NCI-H446 treated with DMSO at 0.1 percent for 48 hours (cell line): ENCODE measurements around the gene ERN1.
A peak's percentile ranks its signal among the peaks of the same experiment; 100 is the strongest.

Experiments
- DNase-seq: peaks from one replicate; lab custom pipeline; 2025; lab: John Stamatoyannopoulos, UW

ERN1 gene

DNA sequence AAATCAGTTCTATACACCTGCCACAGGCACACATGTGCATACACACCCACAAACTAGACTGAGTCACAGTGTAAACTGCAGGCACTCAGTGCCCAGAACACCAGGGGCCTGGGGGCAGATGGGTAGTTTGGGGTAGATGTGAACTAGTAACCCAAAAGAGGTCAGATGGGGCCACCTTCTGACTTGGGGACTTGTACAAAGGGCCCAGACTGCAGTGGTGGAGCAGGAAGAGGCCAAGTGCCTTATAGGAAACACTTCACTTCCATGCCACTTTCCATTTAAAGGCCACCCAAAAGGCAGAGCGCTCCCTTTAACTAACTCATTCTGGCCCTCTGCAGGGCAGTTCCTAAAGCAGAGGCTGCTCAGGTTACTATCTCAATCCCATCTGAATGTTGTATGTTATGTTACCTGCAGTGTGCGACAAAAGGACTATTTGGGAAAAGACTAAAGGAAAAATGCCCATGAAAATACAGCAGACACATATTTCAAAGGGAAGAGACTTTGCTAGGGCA lies 27.8 kb upstream of the ERN1 start:
- no peak for DNase-seq

DNA sequence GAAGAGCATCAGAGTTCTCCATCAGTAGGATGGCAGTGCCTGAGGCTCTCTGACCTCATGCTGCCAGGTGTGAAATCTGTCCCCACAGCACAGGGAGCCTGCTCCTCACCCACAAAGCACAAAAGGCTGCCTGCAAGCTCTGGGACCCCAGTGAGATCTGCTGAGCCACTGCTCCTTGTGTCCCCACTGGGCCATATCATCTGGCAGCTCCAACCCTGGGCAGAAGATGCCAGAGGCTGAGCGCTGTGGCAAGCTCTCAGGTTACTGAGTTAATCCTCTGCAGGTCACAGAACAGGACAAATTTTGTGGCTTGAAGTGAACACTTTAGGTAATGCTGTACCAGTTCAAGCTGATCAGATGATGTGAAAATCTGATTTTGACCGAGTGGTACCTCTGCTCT lies 26.7 kb upstream of the ERN1 start:
- DNase-seq, result no peak

DNA sequence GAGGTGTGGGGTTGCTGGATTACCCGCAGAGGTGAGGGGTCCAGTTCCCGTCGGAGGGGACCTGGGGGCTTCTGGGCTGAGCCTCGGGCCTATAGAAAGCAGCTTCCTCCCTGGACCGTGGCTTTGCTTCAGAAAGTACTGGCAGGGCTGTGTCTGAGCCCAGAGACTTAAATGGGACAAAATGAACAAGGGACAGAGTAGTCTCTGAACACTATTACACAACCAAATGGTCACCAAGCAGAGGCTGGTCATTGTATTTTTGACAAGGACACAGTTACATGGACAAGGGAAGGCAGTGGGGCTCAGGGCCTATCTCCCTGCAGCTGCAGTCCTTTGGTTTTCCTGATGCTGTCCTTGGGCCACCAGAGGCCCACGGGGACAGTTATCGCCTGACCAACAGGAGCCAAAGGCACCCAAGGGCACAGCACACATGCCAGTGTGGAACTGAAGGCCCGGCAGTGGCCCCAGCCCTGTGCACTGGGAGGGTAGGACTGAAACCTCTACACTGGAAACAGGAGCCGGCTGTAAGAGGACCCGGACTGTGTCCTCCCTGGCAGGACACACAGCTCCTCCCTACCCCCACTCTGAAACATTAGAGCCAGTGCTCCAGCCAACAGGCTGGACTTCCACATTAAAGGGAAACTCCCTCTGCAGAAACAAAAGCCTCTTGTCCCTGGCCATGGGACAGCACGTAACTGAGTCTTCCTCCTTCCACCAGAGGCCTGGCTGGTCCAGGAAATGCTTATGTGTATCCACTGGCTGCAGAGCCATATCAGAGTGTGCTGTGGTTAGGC lies 26.0 kb upstream of the ERN1 start:
- DNase-seq, result no peak

DNA sequence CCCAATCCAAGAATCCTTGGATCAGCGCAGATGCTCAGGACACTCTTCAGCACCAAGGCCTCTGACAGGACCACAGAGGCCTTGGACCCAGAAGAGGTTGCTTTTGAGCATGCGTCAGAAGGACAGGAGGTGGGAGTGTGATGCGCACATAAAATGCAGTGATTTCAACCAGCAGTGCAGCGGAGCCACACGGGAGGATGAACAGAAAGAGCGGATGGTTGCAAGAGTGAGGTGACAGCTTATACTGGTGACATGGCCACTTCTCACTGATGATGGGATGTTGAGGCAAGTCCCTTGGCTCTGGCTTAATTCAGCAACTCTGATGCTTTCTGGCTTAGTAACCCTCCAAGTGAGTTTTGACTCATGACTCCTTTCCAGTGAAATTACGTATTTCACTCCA lies 25.2 kb upstream of the ERN1 start:
- DNase-seq, result no peak

DNA sequence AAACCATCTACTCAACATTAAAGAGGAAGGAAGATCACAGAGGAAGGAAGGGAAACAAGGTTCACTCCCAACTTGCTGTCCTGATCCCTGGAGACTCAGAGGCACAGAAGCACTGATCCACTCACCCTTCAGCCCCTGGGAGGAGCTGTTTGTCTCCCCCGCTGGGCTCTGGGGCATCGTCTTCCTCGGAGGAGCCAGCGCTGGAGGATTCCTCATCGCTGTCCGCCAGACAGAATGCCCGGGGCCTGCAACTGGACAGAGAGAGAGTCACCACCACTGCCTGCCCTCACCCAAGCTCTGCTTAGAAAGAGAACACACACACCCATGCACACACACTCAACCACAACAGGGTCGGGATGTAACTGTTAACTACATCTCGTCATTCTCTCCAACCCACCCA lies 24.8 kb upstream of the ERN1 start:
- DNase-seq, result no peak

DNA sequence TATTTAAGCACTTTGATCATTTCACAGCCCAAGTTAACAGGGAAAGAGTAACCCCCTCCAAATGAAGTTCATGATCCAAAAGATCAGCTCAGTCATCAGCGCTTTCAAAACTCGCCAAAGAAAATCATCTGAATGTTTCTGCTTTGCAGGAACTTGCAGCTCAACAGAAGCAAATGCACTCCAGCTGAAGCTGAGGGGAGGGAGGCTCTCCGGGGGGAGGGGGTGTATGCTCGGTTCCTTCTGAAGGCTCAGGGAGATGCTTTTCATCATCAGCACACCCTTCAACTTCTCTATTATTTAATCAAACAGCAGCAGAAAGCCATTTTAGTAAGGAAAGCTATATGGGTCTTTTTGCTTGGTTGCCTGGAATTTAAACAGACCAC lies 24.4 kb upstream of the ERN1 start:
- no peak for DNase-seq

DNA sequence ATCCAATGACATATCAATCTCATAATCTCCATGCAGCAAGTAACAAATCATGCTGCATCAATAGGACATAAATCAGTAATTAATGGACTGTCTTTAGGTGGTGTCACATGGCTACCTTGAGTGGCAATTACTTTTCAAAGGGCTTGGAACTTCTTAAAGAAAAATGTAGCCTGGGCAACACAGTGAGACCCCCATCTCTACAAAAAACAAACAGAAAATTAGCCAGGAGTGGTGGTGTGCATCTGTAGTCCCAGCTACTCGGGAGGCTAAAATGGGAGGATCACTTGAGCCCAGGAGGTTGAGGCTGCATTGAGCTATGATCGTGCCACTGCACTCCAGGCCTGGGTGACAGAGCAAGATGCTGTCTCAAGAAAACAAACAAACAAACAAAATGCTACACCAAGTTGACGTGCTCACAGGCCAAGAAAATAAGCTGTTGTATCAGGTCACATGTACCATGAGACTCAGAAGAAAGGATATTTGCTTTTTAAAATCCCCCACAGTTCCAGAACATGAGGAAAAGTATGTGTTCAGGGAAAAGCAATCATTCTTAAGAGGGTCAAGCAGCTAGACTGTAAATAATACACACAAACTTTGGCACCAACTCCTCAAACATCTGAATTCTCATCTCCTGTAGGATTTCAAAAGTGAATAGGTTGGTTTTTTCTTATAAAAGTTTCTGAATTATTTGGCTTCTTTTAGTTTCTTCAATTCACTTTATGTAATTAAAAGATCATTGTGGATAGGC lies 23.8 kb upstream of the ERN1 start:
- no peak for DNase-seq

DNA sequence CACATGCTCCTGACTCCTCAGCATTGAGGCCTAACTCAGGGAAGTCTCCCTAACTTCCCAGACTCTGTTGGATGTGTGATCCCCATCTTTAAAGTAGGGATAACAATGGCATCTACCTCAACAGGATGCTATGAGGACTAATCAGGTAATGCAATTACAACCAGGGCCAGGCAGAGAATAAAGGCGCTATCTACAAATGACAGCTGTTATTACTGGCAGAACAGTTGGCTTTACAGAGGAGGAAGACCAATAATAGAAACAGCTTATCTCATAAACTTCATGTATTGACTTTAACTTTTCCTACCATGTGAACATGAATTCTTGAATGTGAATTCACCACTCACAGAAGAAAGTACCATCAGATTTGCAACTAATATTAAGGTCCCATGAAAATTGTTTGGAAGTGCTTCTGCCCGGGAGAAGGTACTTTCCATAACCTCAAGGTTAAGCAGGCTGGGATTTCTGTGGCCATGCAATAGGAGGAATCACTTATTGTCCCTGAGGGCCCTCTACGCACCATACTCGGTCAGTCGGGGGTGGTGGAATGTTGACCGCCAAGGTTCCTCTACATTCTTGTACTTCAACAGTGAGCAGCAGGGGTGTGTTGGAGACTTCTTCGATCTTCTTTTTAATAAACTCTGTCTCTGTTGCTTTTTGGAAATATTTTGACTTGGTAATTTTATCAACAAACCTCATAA lies 22.6 kb upstream of the ERN1 start:
- no peak for DNase-seq

DNA sequence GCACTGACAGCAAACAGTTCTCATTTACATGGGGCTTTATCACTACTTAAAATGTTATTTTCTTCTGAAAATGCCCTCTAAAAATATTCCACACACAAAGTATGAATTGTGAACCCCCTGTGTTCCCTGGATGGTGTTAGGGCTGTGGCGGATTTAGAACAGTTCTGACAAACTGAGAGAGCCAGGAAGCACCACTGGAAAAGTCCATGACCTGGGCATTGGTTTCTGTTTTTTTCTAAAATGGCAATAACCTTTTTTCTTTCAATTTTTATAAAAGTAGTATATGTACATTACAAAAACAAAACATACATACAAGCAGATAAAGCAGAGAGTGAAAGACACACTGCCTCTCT lies 21.0 kb upstream of the ERN1 start:
- DNase-seq, result no peak

DNA sequence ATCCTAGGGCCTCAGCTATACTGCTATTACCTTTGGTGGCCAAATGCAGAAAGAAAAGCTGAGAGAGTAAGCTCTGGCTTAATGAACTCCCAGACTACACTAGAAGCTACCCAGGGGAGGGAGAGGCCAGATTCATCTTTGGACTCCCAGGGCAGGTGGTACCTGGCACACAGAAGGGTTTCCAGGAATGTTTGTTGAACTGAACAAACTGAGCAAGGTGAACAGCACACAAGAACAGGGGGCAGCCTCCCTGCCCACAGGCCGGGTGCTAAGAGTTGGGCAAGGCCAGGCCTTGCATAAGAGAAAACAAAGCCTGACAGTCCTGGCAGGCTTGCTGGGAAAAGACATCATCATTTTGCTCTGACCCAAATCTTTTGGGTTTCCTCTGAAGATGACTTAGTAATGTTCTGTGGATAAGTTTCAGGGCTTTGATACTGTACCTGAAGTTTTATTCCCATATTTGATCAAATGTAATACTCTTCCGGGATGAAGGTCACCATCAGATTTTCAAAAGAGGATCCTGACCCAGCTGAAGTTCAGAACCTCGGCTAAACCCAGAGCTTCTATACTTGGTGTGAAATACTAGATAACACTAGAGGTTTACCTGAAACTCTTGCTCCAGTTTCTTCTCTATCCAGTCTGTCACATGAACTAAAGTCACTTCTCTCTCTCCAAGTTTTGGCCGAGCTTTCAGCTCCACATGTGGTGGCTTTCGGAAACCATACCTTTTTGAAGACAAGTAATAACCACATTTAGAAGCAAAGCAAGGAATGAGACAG lies 20.5 kb upstream of the ERN1 start:
- no peak for DNase-seq

DNA sequence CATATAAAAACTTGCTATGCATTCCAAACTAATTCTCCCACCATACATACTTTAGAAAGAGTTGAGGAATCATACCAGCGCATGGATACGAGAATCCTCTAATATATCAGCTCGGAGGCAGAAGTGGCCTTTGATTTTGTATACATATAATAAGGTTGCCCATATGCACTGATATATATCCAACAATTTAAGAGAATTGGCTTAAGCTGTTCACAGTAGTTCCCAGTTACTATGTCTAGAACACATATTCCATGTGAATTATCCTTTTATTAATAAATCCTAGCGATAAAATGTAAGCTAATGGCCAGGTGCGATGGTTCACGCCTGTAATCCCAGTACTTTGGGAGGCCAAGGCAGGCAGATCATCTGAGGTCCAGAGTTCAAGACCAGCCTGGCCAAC lies 19.3 kb upstream of the ERN1 start:
- no peak for DNase-seq

DNA sequence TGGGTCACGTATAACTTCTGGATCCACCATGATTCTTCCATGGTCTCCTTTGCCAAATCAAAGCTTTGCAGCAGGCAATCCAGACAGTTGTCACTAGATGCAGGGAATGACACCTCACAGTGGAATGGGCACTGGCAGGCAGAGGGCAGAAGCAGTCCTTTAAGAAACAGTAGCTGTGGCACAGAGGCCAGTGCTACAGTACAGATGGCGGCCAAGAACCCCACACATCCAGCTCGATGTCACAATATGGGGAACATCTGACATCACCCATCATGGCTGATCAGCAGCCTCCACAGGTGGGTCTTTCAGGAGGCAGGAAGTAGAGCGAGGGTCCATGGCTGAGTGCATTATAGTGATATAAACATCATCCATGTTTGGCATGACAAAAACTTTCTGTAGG lies 18.8 kb upstream of the ERN1 start:
- DNase-seq, result no peak

DNA sequence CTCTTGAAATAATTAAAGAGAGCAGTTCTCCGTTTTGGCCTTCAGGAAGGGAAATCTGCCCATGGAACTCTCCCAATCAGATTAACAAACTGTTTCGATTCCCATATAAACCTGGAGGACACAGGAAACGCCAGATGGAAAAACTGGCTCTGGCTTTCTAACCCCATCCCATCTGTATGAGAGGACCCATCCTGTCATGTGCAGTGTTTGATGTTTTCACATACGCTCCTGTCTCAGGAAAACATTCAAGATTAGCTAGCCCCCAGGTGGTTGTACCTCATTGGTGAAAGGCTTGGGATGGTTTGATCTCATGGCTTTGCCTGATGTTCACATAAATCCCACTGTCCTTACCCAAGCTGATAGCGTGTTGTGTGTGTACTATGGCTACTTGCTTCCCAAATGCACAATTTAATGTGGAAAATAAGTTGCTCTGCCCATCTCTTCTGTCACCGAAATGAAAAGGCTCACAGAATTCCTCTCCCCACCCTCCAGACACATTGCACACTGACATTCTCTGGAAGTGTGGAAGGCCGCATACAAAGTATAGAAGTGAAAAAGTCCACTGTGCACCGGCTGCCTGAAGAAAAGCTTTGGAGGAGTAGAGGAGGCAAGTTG lies 18.2 kb upstream of the ERN1 start:
- DNase-seq, result peak; percentile 30

DNA sequence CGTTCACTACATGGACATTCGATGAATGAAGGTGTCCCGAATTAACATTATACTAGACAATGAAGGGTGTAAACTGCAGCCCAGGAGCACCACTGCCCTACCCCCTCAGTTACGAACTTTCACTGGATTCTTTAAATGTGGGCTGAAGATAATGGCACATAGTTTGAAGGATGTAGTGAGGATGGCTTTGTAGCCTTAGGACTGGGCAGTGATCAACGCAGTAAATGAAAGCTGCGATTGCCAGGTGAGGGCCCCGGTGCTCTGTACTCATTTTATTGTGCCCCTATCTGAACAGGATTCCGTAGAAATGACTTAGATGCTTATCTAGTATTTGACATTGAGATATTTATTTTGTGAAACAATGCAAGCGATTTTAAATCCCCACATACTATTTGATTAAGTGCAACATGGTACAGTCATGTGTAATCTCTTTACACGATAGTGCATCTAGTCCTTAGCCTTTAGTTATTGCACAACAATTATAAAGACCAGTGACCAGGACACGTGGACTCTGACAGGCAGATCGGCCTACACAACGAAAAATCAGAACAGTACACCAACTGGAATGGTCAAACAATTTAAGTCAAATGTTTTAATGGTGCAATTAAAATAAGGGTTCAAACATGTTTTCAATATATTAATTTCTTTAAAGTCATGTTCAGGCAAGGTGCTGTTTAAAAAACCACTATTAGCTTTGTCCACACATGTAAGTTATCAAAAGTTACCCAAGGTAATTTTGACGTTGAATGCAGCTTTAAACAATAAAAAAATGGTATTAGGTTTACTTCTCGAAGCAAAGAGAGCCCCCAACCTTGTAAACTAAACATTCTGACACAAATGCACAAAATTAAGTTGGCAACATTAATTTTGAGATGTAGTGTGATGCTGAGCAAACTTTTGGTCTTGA lies 17.4 kb upstream of the ERN1 start:
- DNase-seq, result no peak

DNA sequence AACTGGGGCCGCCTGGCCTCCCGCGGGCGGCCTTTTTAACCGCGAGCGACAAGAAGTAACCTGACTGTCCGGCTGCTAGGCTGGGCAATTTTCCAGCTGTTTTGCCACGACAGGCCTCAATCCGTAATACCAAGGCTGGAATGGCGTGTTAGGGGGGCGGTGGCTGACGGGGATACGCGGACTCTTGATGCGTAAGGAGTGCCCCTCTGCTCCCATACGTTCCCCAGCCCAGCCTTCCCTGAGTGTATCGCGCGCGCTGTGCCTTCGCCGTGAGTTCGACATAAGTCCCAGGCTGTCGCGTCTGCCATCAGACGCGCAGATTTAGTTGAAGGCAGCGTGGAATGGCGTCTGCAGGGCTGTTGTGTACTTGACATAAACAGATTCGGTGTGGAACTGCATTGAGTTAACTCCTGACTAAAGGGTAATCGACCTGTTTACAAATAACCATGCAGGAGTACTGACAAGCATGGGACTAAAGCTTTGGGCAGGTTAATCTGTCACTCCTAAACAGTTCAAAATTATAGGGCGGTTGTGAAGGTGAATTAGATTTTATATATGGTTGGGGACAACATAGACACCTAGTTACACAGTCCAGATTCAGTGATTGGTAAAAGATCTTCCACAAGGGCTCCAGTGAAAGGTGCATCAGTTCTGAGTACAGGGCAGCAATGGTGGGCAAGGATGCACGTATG lies 16.6 kb upstream of the ERN1 start:
- DNase-seq, result peak; percentile 9

DNA sequence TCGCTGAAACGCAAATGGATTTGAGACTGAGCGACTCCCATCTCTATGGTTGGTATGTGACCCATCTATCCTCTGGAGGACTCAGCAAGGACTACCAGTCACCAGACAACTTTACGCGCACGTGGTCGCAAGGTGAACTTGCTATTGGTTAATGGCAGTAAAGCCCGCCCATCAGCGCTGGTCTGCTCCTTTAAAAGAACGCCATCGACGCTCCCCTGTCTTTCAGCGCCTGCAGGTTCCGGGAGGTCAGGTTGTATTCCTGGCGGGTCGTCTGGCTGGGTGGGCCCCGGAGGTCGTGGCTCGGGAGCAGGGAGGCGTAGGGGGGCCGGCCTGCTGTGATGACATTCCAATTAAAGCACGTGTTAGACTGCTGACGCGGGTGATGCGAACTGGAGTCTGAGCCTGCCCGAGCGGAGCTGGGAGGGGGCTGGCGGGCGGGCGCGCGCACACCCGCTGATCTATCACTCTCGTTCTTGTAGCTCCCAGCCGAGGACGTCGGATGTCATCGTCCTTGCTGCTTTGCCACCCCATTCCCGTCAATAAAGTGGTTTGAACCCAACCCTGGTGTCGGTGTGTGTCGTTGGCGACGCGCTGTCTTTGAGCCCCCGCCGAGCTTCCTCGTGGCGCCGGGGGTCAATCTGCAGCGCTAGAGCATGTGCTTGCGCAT lies 15.9 kb upstream of the ERN1 start:
- peak; percentile 99 for DNase-seq

DNA sequence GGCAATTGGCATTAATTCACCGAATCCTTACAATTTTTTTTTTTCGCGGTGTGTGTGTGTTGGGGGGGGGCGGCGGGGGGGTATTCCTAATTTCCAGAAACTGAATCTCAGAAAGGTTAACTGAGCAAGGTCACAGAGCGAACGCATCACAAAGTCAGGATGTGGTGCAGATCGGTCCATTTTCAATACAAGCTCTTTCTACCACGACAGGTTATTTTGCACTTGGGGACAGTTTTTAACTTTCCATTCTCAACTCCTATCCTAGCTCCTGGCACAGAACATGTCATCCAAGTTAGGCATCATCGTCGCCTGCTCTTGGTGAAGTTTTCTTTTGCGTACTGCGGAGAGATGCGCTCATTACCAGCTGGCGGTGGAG lies 15.4 kb upstream of the ERN1 start:
- DNase-seq, result no peak

DNA sequence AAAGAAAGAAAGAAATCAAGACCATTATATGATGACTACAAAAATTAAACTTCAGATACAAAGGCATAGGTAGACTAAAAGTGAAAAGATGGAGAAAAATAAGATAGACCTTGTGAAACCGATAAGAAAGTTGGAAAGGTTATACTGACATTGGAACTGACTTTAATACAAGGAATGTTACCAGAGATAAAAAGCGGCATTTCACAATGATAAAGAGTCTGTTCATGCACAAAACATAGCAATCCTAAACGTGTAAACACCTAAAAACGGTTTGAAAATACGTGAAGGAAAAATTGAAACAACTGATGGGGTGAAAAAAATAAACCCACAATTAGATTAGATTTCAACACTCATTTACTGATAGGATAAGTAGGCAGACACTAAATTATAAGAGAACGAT lies 9.6 kb upstream of the ERN1 start:
- DNase-seq, result no peak

DNA sequence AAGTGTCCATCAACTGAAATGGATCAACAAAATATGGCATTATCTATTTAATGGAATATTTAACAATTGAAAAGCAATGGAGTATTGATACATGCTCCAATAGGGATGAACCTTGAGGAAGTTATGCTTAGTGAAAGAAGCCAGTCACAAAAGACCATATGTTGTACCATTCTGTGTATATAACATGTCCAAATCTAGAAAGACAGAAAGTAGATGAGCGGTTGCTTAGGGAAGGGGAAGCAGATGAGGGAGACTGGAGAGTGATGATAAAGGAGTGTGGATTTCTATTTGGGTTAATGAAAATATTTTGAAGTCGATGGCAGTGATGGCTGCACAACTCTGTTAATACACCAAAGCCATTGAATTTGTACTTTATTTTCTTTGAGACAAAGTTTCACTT lies 8.5 kb upstream of the ERN1 start:
- no peak for DNase-seq

DNA sequence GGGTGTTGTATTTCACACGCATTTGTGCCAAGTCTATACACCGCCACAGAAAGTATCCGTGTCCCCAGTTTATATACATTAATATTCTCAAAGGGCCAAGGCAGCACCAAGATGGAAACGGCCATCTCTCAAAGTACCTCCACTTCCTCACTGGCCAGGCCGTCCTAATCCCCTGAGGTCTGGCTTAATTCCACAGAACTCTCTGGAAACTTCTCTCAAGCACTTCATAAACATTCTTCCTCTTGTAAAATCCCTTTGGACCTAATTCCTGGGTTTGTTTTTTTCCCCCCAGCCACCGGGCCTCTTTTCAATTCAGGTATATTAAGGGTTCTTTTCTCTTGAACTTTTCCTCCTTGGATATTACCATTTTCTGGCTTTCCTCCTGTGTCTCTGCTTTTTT lies 5.1 kb upstream of the ERN1 start:
- no peak for DNase-seq
